ENCODE data around the gene TBKBP1.

- TF ChIP-seq, protein P1, sequence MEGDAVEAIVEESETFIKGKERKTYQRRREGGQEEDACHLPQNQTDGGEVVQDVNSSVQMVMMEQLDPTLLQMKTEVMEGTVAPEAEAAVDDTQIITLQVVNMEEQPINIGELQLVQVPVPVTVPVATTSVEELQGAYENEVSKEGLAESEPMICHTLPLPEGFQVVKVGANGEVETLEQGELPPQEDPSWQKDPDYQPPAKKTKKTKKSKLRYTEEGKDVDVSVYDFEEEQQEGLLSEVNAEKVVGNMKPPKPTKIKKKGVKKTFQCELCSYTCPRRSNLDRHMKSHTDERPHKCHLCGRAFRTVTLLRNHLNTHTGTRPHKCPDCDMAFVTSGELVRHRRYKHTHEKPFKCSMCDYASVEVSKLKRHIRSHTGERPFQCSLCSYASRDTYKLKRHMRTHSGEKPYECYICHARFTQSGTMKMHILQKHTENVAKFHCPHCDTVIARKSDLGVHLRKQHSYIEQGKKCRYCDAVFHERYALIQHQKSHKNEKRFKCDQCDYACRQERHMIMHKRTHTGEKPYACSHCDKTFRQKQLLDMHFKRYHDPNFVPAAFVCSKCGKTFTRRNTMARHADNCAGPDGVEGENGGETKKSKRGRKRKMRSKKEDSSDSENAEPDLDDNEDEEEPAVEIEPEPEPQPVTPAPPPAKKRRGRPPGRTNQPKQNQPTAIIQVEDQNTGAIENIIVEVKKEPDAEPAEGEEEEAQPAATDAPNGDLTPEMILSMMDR (IDR thresholded peaks at IDR 0.05): no peak
- TF ChIP-seq POLR2A (IDR thresholded peaks at IDR 0.05): no peak
These were observed 27.8 kb downstream of the TBKBP1 start for GRCh38 chr17:47721725-47722124.

Measured in transverse colon (tissue), 3 donors.